Central memory CD8-positive, alpha-beta T cell (primary cell): ENCODE results near the gene HOXB7.

Source experiments
- ATAC-seq: fragments of 150-1000 bp; cut with Tn5 transposase; replicated peaks from 2 replicates; pipeline ENCODE4 v1.10.0; 2022; ENCODE audit warnings: mild to moderate bottlenecking, moderate FRiP score, moderate number of reproducible peaks; ENCODE audit not compliant: poor library complexity, severe bottlenecking; ENCODE audit errors: extremely low read depth
- DNase-seq, 2 donors: peaks; one replicate each; pipeline ENCODE4 v3.0.0; 2021; ENCODE audit warnings: low spot score in 2 of 2
- H3K27ac Mint-ChIP-seq: one replicate; pipeline ENCODE4 v1.8.0; 2022; ENCODE audit warnings: low read depth, mild to moderate bottlenecking, moderate library complexity, mixed read lengths
- H3K27me3 Mint-ChIP-seq: one replicate; pipeline ENCODE4 v1.8.0; 2022; ENCODE audit warnings: mixed read lengths
- H3K36me3 Mint-ChIP-seq: one replicate; pipeline ENCODE4 v1.8.0; 2022; ENCODE audit warnings: mild to moderate bottlenecking, moderate library complexity, mixed read lengths; ENCODE audit not compliant: insufficient read depth
- H3K4me1 Mint-ChIP-seq: one replicate; pipeline ENCODE4 v1.8.0; 2022; ENCODE audit warnings: mixed read lengths
- H3K4me3 Mint-ChIP-seq: one replicate; pipeline ENCODE4 v1.8.0; 2022; ENCODE audit warnings: mild to moderate bottlenecking, moderate library complexity, mixed read lengths
- H3K9me3 Mint-ChIP-seq: one replicate; pipeline ENCODE4 v1.8.0; 2022; ENCODE audit warnings: mixed read lengths

Gene HOXB7

GRCh38 chr17:48624544-48625494, 14.0 kb upstream of the HOXB7 start:
- peak overlapping the region; percentile 82 for H3K4me3 Mint-ChIP-seq
- no peak for DNase-seq
- H3K27me3 Mint-ChIP-seq = peaks cover 96% of the 10 kb centered on the region
- no peaks in the 10 kb centered on the region for H3K9me3 Mint-ChIP-seq
- ATAC-seq = no peak
- peaks cover 16% of the 10 kb centered on the region for H3K4me1 Mint-ChIP-seq
- H3K27ac Mint-ChIP-seq = no peak overlapping the region
- H3K36me3 Mint-ChIP-seq = peaks cover 2% of the 10 kb centered on the region

DNA sequence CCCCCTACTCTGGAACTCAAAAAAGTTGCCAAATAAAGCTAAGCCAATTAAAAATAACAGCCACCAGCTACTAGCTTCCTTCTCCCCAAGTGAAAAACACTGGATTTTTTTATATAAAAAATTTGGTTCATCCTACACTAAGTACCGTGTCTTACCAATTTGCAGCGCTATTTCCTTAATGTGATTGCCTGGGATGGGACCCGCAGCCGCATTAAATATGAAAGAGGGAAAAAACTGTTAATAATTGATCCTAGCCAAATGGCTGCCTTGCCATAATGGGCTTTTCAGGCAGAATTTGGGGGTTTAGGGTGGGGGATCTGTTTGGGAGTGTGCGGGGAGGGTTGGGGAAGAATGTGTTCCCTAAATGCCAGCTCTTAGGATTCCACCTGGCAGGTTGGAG, 13.3 kb upstream of the HOXB7 start:
- DNase-seq = no peak
- H3K27ac Mint-ChIP-seq = no peak overlapping the region
- H3K27me3 Mint-ChIP-seq = peaks cover 96% of the 10 kb centered on the region
- ATAC-seq = no peak
- peaks cover 16% of the 10 kb centered on the region for H3K4me1 Mint-ChIP-seq
- peak overlapping the region; percentile 32 for H3K4me3 Mint-ChIP-seq
- no peaks in the 10 kb centered on the region for H3K9me3 Mint-ChIP-seq
- H3K36me3 Mint-ChIP-seq = peaks cover 2% of the 10 kb centered on the region

- Mint-ChIP-seq H3K27me3 (peaks cover 96% of the 10 kb centered on the region), H3K36me3 (peaks cover 3% of the 10 kb centered on the region), H3K4me3 (no peak overlapping the region), H3K4me1 (peaks cover 19% of the 10 kb centered on the region), H3K27ac (no peak overlapping the region), H3K9me3 (no peaks in the 10 kb centered on the region)
- ATAC-seq = no peak
- no peak for DNase-seq
Measured at GRCh38 chr17:48623583-48623982, 12.8 kb upstream of the HOXB7 start.

- H3K36me3 Mint-ChIP-seq = peaks cover 5% of the 10 kb centered on the region
- DNase-seq (no peak), ATAC-seq (no peak)
- H3K27me3 Mint-ChIP-seq = peaks cover 96% of the 10 kb centered on the region
- peaks cover 25% of the 10 kb centered on the region for H3K4me1 Mint-ChIP-seq
- no peak overlapping the region for H3K27ac Mint-ChIP-seq
- H3K4me3 Mint-ChIP-seq = no peak overlapping the region
- no peaks in the 10 kb centered on the region for H3K9me3 Mint-ChIP-seq
Measured at GRCh38 chr17:48622857-48623256, 12.0 kb upstream of the HOXB7 start.

GRCh38 chr17:48621410-48622392, 10.9 kb upstream of the HOXB7 start:
- peaks cover 11% of the 10 kb centered on the region for H3K36me3 Mint-ChIP-seq
- H3K27me3 Mint-ChIP-seq = peaks cover 96% of the 10 kb centered on the region
- H3K4me3 Mint-ChIP-seq = no peak overlapping the region
- no peak overlapping the region for H3K27ac Mint-ChIP-seq
- no peak for ATAC-seq
- H3K9me3 Mint-ChIP-seq = no peaks in the 10 kb centered on the region
- peaks cover 30% of the 10 kb centered on the region for H3K4me1 Mint-ChIP-seq
- no peak for DNase-seq

DNA sequence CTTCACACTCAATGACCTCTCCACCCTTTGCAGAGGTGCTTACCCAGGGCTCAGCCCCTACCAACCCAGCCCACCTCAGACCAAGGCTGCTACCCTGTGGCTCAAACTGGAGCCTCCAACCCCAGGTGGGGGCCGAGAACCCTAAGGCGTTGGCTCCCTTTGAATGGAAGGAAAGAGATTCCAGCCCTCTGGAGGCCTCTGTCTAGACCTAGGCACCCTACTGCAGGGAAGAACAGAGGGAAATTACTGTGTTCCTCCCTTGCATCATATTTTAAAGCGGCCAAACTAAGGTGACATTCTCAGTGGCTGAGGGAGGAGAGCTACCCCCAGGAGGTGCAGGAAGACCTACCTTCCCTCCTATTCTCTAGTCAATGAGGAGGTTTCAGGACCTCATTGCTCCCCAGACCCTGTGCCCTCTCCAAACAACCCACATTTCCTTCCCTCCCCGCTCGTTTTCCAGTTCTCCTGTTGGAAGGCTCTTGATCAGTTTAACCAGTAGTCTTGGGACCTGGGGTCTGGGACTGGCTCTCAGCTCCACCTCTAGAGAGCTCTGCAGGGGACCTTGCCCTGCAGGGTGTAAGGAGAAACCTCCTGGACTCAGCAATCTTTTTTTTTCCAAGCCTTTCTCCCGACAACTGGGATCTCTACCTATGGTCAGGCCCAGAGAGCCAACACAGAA, 9.8 kb upstream of the HOXB7 start:
- no peaks in the 10 kb centered on the region for H3K9me3 Mint-ChIP-seq
- H3K27me3 Mint-ChIP-seq = peaks cover 96% of the 10 kb centered on the region
- no peak overlapping the region for H3K4me3 Mint-ChIP-seq
- DNase-seq (no peak), ATAC-seq (no peak)
- H3K4me1 Mint-ChIP-seq = peaks cover 22% of the 10 kb centered on the region
- no peak overlapping the region for H3K27ac Mint-ChIP-seq
- peaks cover 18% of the 10 kb centered on the region for H3K36me3 Mint-ChIP-seq

- peaks cover 23% of the 10 kb centered on the region for H3K36me3 Mint-ChIP-seq
Measured at GRCh38 chr17:48619826-48620449, 9.1 kb upstream of the HOXB7 start.

DNA sequence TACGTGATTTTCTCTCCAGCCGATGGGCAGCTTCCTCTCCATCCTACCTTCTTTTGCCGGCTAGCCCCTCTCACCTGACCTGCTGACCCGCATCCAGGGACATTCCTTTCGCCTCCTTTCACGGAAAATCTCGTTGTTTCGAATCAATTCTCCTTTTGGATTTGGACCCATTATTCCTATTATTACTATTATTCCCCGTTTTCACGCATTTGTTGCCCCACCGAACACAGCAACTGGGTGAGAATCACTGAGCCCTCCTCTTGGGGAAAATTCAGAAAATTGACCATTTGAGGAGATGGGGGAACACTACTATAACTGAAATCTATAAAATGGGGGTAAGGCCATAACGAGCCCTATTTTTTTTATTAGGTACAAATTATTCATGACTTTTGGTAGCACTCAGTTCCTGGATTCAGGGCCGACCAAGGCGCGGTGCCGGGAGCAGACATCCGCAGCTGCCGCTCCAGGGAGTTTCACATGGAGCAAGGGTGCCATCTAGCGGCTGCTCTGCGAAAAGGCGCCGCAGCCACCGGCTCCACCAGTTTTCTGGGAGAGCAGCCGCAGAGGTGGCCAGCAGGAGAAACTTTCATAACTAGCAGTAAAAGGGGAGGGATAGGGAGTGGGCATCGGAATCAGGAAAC, 7.6 kb upstream of the HOXB7 start:
- peak; percentile 44 for ATAC-seq
- peaks cover 38% of the 10 kb centered on the region for H3K4me1 Mint-ChIP-seq
- peaks cover 30% of the 10 kb centered on the region for H3K36me3 Mint-ChIP-seq
- DNase-seq = peak; percentile 73 to 81
- no peak overlapping the region for H3K4me3 Mint-ChIP-seq
- no peak overlapping the region for H3K27ac Mint-ChIP-seq
- H3K27me3 Mint-ChIP-seq = peaks cover 100% of the 10 kb centered on the region
- H3K9me3 Mint-ChIP-seq = no peaks in the 10 kb centered on the region

More at GRCh38 chr17:48619826-48620449, 9.1 kb upstream of the HOXB7 start:
- ATAC-seq (no peak), DNase-seq (no peak)
- Mint-ChIP-seq H3K9me3 (no peaks in the 10 kb centered on the region), H3K27me3 (peaks cover 98% of the 10 kb centered on the region), H3K4me1 (peaks cover 23% of the 10 kb centered on the region), H3K4me3 (no peak overlapping the region), H3K27ac (no peak overlapping the region)

DNA sequence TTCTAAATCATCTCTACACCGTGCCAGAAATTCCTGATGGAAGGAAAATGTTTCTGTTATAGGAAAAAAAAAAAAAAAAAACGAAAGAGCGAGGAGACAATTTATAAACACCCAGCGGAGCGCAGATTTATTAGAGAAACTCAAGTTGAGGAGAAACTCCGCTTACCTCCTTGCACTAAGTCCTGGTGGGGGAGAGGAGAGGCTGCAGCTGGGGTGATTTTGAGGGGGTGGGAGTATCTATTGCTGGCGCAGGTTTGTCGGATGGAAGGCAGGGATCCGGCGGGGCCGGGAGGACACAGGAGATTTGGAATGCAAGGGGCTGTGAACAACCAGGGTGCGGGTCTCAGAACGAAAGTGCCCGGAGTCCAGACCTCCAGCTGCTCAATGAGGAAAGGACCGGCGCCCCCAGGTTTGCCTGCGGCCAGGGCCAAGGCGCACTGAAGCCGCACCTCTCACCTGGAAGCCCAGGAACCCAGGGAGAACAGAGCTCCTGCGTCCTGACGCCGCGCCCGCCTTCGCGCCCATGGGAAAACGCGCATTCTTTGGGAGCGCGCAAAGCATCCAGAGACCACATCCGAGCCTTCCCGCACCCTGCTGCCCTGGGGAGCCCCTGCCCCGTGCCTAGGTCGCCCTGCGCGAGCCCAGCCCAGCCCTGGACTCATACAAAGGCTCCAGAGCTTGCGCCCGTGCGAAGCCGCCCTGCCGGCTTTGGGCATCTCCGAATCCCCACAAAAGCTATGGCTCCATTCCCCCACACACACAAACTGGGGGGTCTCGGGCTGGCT, 6.8 kb upstream of the HOXB7 start:
- DNase-seq = no peak
- Mint-ChIP-seq H3K4me3 (peak overlapping the region; percentile 39), H3K9me3 (no peaks in the 10 kb centered on the region), H3K4me1 (peaks cover 46% of the 10 kb centered on the region), H3K36me3 (peaks cover 30% of the 10 kb centered on the region), H3K27ac (peak overlapping the region; percentile 3), H3K27me3 (peaks cover 100% of the 10 kb centered on the region)
- ATAC-seq = no peak

DNA sequence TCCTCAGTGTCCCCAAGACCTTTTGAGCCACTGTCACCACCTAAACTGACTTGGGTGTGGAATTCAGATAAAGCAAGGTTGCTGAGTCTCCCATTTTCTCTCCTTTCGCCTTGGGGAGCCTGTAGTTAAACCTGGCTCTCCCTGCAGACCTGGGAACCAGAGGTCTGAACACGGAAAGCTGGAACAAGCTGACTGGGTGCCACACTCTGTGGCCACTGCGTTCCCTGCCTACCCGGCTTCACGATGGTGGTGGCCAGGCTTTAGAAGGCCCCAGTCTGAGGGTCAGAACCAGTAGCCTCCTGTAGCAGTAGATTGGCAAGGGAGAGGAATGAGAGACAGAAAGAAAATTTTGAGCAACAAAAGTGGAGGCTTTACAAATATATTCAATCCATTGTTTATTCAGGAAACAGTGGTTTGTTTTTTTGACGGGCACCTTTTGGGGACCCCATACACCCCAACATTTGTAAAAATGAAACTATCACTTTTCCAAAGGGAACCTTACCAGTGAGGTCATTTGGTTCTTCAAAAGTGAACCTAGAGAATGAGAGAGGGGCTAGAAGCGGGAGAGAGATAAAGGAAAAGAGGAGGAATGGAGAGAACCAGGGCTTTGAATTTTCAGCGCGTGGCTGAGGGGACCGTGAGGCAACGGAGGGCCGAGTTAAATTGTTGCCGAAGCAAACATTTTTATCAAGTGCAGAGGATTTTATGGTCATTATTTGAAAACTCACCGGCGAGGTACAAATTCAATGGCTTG, 6.1 kb upstream of the HOXB7 start:
- Mint-ChIP-seq H3K4me1 (peaks cover 52% of the 10 kb centered on the region), H3K27ac (peak overlapping the region; percentile 3), H3K9me3 (no peaks in the 10 kb centered on the region), H3K4me3 (peak overlapping the region; percentile 39), H3K27me3 (peaks cover 100% of the 10 kb centered on the region), H3K36me3 (peaks cover 32% of the 10 kb centered on the region)
- DNase-seq = no peak
- no peak for ATAC-seq
